ENCODE measurements around the gene NUDT3. TPM values are rescaled to one million over a fixed set of nuclear protein-coding genes. Genes with fewer than 3 reads are reported as not detected.

Gene NUDT3
- total and polyA plus RNA-seq, 2 experiments from 2014 or later, result 12.1 to 31.1 TPM

DNA sequence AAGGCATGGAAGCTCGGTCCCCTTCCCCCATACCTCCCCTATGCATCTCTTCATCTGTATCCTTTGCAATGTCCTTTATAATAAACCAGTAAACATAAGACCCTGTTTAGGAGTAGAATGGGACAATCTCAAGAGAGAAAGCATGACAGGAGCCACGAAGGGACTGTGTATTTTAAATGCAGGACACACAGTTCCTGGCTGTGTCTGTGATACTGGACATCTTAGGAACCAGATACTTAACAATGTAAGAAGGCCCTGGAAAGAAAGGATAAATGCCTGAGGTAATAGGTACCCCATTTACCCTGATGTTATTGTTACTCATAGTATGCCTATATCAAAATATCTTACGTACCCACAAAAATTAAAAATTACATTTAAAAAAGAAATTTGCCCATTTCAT lies 36.6 kb downstream of the NUDT3 start:
- Histone ChIP-seq H3K36me3 (ENCODE audit: insufficient read depth) (no peaks in the 10 kb centered on the region), H3K27me3 (ENCODE audit: insufficient read depth) (no peaks in the 10 kb centered on the region), H3K9me2 (ENCODE audit: insufficient read depth) (no peaks in the 10 kb centered on the region), H3K79me2 (replicated peaks; ENCODE audit: insufficient read depth) (peaks cover 85% of the 10 kb centered on the region), H3K4me3 (no peak overlapping the region), H3K4me1 (ENCODE audit: insufficient read depth) (no peaks in the 10 kb centered on the region), H4K20me1 (replicated peaks; ENCODE audit: insufficient read depth) (peaks cover 32% of the 10 kb centered on the region; the same call in 1 of the 2 replicates), H3K4me2 (no peak overlapping the region), H2AFZ (no peak overlapping the region), H3F3A (replicated peaks; ENCODE audit: low read depth) (no peaks in the 10 kb centered on the region), H3K27ac (ENCODE audit: low read depth) (no peak overlapping the region)
- Mint-ChIP-seq H3K36me3 (ENCODE audit: low read depth) (no peaks in the 10 kb centered on the region; the same call in 2 of the 3 replicates), H3K27ac (no peak overlapping the region), H3K9me3 (no peaks in the 10 kb centered on the region), H3K4me1 (peaks cover 12% of the 10 kb centered on the region), H3K4me3 (no peak overlapping the region), H3K27me3 (ENCODE audit: insufficient read depth, low read depth, poor library complexity) (peaks cover 5% of the 10 kb centered on the region)
- DNase-seq (ENCODE audit: low spot score) (no peak), ATAC-seq (no peak)
- TF ChIP-seq ZNF462 (CRISPR knock-in tag; IDR thresholded peaks at IDR 0.05) (no peak), NANOG (IDR thresholded peaks at IDR 0.05; ENCODE audit: borderline replicate concordance) (no peak), JUNB (IDR thresholded peaks at IDR 0.05; ENCODE audit: unreplicated experiment) (no peak), CREB1 (CRISPR knock-in tag; IDR thresholded peaks at IDR 0.05; ENCODE audit: low read depth) (no peak), EZH2 (IDR thresholded peaks at IDR 0.05; ENCODE audit: low read depth, unreplicated experiment) (no peak), ETS1 (IDR thresholded peaks at IDR 0.05) (no peak), ZNF331 (CRISPR knock-in tag; IDR thresholded peaks at IDR 0.05; ENCODE audit: low read depth) (no peak), STAT1 (IDR thresholded peaks at IDR 0.05; ENCODE audit: unreplicated experiment) (no peak), ZNF114 (CRISPR knock-in tag; IDR thresholded peaks at IDR 0.05) (no peak), REST (IDR thresholded peaks at IDR 0.05; ENCODE audit: unreplicated experiment) (no peak), POLR2AphosphoS5 (IDR thresholded peaks at IDR 0.05; ENCODE audit: low read depth) (no peak), EZH2phosphoT487 (IDR thresholded peaks at IDR 0.05; ENCODE audit: unreplicated experiment) (no peak)
- TF ChIP-seq, protein P1, sequence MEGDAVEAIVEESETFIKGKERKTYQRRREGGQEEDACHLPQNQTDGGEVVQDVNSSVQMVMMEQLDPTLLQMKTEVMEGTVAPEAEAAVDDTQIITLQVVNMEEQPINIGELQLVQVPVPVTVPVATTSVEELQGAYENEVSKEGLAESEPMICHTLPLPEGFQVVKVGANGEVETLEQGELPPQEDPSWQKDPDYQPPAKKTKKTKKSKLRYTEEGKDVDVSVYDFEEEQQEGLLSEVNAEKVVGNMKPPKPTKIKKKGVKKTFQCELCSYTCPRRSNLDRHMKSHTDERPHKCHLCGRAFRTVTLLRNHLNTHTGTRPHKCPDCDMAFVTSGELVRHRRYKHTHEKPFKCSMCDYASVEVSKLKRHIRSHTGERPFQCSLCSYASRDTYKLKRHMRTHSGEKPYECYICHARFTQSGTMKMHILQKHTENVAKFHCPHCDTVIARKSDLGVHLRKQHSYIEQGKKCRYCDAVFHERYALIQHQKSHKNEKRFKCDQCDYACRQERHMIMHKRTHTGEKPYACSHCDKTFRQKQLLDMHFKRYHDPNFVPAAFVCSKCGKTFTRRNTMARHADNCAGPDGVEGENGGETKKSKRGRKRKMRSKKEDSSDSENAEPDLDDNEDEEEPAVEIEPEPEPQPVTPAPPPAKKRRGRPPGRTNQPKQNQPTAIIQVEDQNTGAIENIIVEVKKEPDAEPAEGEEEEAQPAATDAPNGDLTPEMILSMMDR (conservative IDR thresholded peaks at IDR 0.05; ENCODE audit: low read depth in 2 of 2), result no peak
